Chondrocyte (in vitro differentiated cells): Measurements from ENCODE around the gene RXRA. TPM values are rescaled to one million over a fixed set of nuclear protein-coding genes. Genes with fewer than 3 reads are reported as not detected.

Experiments
- DNase-seq: peaks from one replicate; pipeline ENCODE4 v3.0.0; 2021; ENCODE audit warnings: mixed read lengths, low spot score
- H3K27ac Mint-ChIP-seq: one replicate; pipeline ENCODE4 v1.8.0; 2021; ENCODE audit warnings: mild to moderate bottlenecking, moderate library complexity, mixed read lengths; ENCODE audit not compliant: unreplicated experiment
- H3K27me3 Mint-ChIP-seq: 2 replicates; pipeline ENCODE4 v1.8.0; 2021; ENCODE audit warnings: low read depth, mixed read lengths
- H3K36me3 Mint-ChIP-seq: 2 replicates; pipeline ENCODE4 v1.8.0; 2021; ENCODE audit warnings: low read depth, mixed read lengths
- H3K4me1 Mint-ChIP-seq: 2 replicates; pipeline ENCODE4 v1.8.0; 2021; ENCODE audit warnings: low read depth, mild to moderate bottlenecking, mixed read lengths
- H3K4me3 Mint-ChIP-seq: one replicate; pipeline ENCODE4 v1.8.0; 2021; ENCODE audit warnings: mild to moderate bottlenecking, moderate library complexity, mixed read lengths; ENCODE audit not compliant: unreplicated experiment
- H3K9me3 Mint-ChIP-seq: 2 replicates; pipeline ENCODE4 v1.8.0; 2021; ENCODE audit warnings: low read depth, mixed read lengths
- CTCF ChIP-seq: fragments of 200-600 bp; sonication (generic); IDR thresholded peaks from 2 replicates; pipeline ENCODE4 v1.5.0; 2021; ENCODE audit warnings: antibody characterized with exemption, mild to moderate bottlenecking, moderate library complexity
- microRNA-seq: library from miRNA; unstranded; fragments of <30 nt; microRNA quantifications from one replicate; pipeline ENCODE4 v1.2.0, GENCODE V29; 2020; ENCODE audit warnings: borderline number of aligned reads
- total RNA-seq: library from RNA; stranded (reverse); gene quantifications from 3 replicates; pipeline ENCODE4 v1.2.1, GENCODE V29; 2021

Gene RXRA
- total RNA-seq, 1 donor from 2014 or later, result 27.3 TPM

- H3K4me1 Mint-ChIP-seq, result peaks cover 2% of the 10 kb centered on the region
- H3K4me3 Mint-ChIP-seq, result no peak overlapping the region
- no peaks in the 10 kb centered on the region for H3K9me3 Mint-ChIP-seq
- TF ChIP-seq CTCF, result no peak
- H3K27me3 Mint-ChIP-seq, result no peaks in the 10 kb centered on the region
- DNase-seq, result no peak
- no peaks in the 10 kb centered on the region for H3K36me3 Mint-ChIP-seq
- no peak overlapping the region for H3K27ac Mint-ChIP-seq
Measured at GRCh38 chr9:134483361-134484184, 157.3 kb downstream of the RXRA start.

- Mint-ChIP-seq H3K36me3 (no peaks in the 10 kb centered on the region), H3K4me3 (no peak overlapping the region), H3K4me1 (peaks cover 6% of the 10 kb centered on the region), H3K9me3 (no peaks in the 10 kb centered on the region), H3K27ac (peak overlapping the region; percentile 20), H3K27me3 (no peaks in the 10 kb centered on the region)
- no peak for TF ChIP-seq CTCF
- DNase-seq, result no peak
Measured at GRCh38 chr9:134484479-134484878, 158.2 kb downstream of the RXRA start.

GRCh38 chr9:134485653-134486052, 159.4 kb downstream of the RXRA start:
- TF ChIP-seq CTCF, result no peak
- DNase-seq, result no peak
- Mint-ChIP-seq H3K4me1 (peaks cover 6% of the 10 kb centered on the region), H3K4me3 (no peak overlapping the region), H3K27ac (no peak overlapping the region), H3K36me3 (no peaks in the 10 kb centered on the region), H3K9me3 (no peaks in the 10 kb centered on the region), H3K27me3 (no peaks in the 10 kb centered on the region)

GRCh38 chr9:134486143-134486591, 159.9 kb downstream of the RXRA start:
- TF ChIP-seq CTCF, result no peak
- H3K27ac Mint-ChIP-seq, result no peak overlapping the region
- H3K4me3 Mint-ChIP-seq, result no peak overlapping the region
- H3K27me3 Mint-ChIP-seq, result no peaks in the 10 kb centered on the region
- no peaks in the 10 kb centered on the region for H3K9me3 Mint-ChIP-seq
- no peaks in the 10 kb centered on the region for H3K36me3 Mint-ChIP-seq
- peaks cover 6% of the 10 kb centered on the region for H3K4me1 Mint-ChIP-seq
- DNase-seq, result peak; percentile 81

- Mint-ChIP-seq H3K27ac (no peak overlapping the region), H3K9me3 (no peaks in the 10 kb centered on the region), H3K36me3 (no peaks in the 10 kb centered on the region), H3K4me3 (no peak overlapping the region), H3K27me3 (no peaks in the 10 kb centered on the region), H3K4me1 (peaks cover 6% of the 10 kb centered on the region)
- DNase-seq, result no peak
- TF ChIP-seq CTCF, result no peak
Measured at GRCh38 chr9:134486596-134486995, 160.3 kb downstream of the RXRA start.

Small RNAs within 50 kb of the gene (microRNA-seq; reads per million reads assigned to microRNA genes)
- not detected for gene MIR4669

Other genes with a start within 250 kb of the RXRA start
- 22.2 to 24.2 TPM (median 23.9 TPM) in 3 replicates for gene WDR5, start 190.4 kb upstream of the RXRA start, total RNA-seq
- gene RNU6ATAC, start 161.9 kb upstream of the RXRA start, total RNA-seq, result 27.7 to 40.8 TPM (median 32.9 TPM) in 3 replicates